ENCODE data around the gene NALF2. TPM values are rescaled to one million over a fixed set of nuclear protein-coding genes. Genes with fewer than 3 reads are reported as not detected.

Gene NALF2
- total and polyA plus RNA-seq, 2 of the 13 experiments (the other 11 are each of a cell fraction or from before 2014, with no cell fraction given): 2.2 to 4.0 TPM

DNA sequence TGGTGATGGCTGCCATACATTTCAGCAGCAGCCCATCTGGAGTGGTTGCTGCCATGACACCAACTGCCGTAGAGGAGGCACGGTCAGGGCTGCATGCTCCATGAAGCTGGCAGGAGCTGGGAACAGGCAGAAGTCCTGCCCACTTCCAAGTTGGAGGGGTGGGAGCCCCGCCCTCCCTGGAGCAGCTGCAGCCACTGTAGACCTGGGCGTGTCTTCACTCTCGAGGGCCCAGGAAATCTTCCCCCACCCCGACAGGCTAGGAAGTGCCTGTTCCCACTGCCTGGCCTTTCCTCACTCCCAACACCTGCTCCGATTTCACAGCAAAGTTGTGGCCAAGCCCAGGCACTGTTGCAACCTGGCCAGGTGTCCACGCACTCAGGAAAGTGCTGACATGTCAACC lies 42.3 kb downstream of the NALF2 start (continued):
- TF ChIP-seq ZNF687 (CRISPR knock-in tag; IDR thresholded peaks at IDR 0.05) (0 out of 2 replicates have a peak, but pooled peaks have one; percentile 20), ZNF83 (CRISPR knock-in tag; IDR thresholded peaks at IDR 0.05; ENCODE audit: borderline replicate concordance) (no peak), ZBTB3 (CRISPR knock-in tag; IDR thresholded peaks at IDR 0.05; ENCODE audit: borderline replicate concordance, low read depth) (no peak), NFYB (CRISPR knock-in tag; IDR thresholded peaks at IDR 0.05) (no peak), PATZ1 (CRISPR knock-in tag; IDR thresholded peaks at IDR 0.05) (peak; percentile 23; the same call in 1 of the 2 replicates), ZNF652 (CRISPR knock-in tag; IDR thresholded peaks at IDR 0.05; ENCODE audit: borderline replicate concordance, low read depth) (no peak)

- FAIRE-seq: no peak
- in situ Hi-C loops (cut with HindIII; ENCODE audit: extremely low pct_ligation_motif_present, low pct_unique_long_range_greater_than_20kb) (no loop called here), intact Hi-C loops (cut with micrococcal nuclease; ENCODE audit: unreplicated experiment) (no loop called here)
- H3K4me3 ChIP-seq (replicated peaks in 1 of 3; ENCODE audit: insufficient read depth in 1 of 3, low read depth in 2 of 3, low read length in 3 of 3): no peak overlapping the region
- no peak overlapping the region for H3K4me2 ChIP-seq (ENCODE audit: low read depth, low read length)
- no peak overlapping the region for H2AFZ ChIP-seq (ENCODE audit: low read length)
- H3K36me3 ChIP-seq (replicated peaks in 1 of 2; ENCODE audit: control insufficient read depth in 1 of 2, insufficient read depth in 2 of 2, low read length in 2 of 2): no peaks in the 10 kb centered on the region
- ChIA-PET POLR2A (interaction anchor here (1.5 to 1.6 kb wide), 2 partner anchors 8 to 10 kb away, joined by 4 to 5 read pairs; no protein-coding TSS in a partner anchor), CTCF (ENCODE audit: low intra/inter-chr PET ratio, low total read pairs) (no interaction called here)
- no peak; the same call in 2 of the 3 replicates for ATAC-seq
- no peak overlapping the region for H3K9ac ChIP-seq (ENCODE audit: insufficient read depth, low read depth, low read length)
- H3K4me1 ChIP-seq (ENCODE audit: insufficient read depth, low read length): peaks cover 26% of the 10 kb centered on the region
- BruUV-seq (replicated peaks): no TSS peak
- no peak overlapping the region for H3K27ac ChIP-seq (ENCODE audit: extremely low read length, insufficient read depth, low read length)
- H3K79me2 ChIP-seq (ENCODE audit: insufficient read depth, low read length): no peaks in the 10 kb centered on the region
- H3K9me3 ChIP-seq (ENCODE audit: low read length): no peaks in the 10 kb centered on the region
- TF ChIP-seq JUND (CRISPR knock-in tag; IDR thresholded peaks at IDR 0.05) (no peak), SETDB1 (CRISPR knock-in tag; IDR thresholded peaks at IDR 0.05; ENCODE audit: borderline replicate concordance) (no peak), ZNF569 (CRISPR knock-in tag; IDR thresholded peaks at IDR 0.05; ENCODE audit: borderline replicate concordance) (no peak), ZNF879 (CRISPR knock-in tag; IDR thresholded peaks at IDR 0.05) (no peak), LRRFIP1 (CRISPR knock-in tag; conservative IDR thresholded peaks at IDR 0.05) (no peak), HOXA5 (CRISPR knock-in tag; IDR thresholded peaks at IDR 0.05) (no peak), ZNF12 (CRISPR knock-in tag; IDR thresholded peaks at IDR 0.05) (no peak), U2AF1 (optimal IDR thresholded peaks at IDR 0.05; ENCODE audit: low read depth, low read length) (no peak), FIP1L1 (IDR thresholded peaks at IDR 0.05; ENCODE audit: borderline replicate concordance, insufficient read depth, low read depth, low read length) (no peak), JUN (CRISPR knock-in tag; IDR thresholded peaks at IDR 0.05) (no peak)
- WGBS (ENCODE audit: low lambda C conversion rate): 81% methylated on average over 4 of the region's 5 CpGs
- DNase-seq (ENCODE audit: low spot score): no peak
- no peaks in the 10 kb centered on the region for H3K27me3 ChIP-seq (ENCODE audit: control insufficient read depth in 1 of 2, insufficient read depth in 2 of 2, low read length in 2 of 2)
- no peaks in the 10 kb centered on the region for H4K20me1 ChIP-seq (ENCODE audit: insufficient read depth, low read length)
Observed at GRCh38 chrX:69546978-69547377, 42.9 kb downstream of the NALF2 start.

Data from HepG2 (cell line).